Endothelial cell of umbilical vein (primary cell): ENCODE results near the gene MLIP. TPM values are rescaled to one million over a fixed set of nuclear protein-coding genes. Genes with fewer than 3 reads are reported as not detected.

Experiments used
- BruUV-seq: library from RNA; stranded (reverse); fragments of 400-500 nt; replicated peaks from 2 replicates; lab custom pipeline; 2021; lab: Mats Ljungman, UMichigan
- CTCF ChIA-PET: fragments of 300-600, 350-600 bp; sonication (Branson Sonifier 250); formaldehyde crosslinking; loops from one replicate; lab custom pipeline; 2021; ENCODE audit warnings: antibody characterized with exemption, inconsistent platforms; lab: Charles Lee
- POLR2A ChIA-PET: fragments of 300-600, 350-600 bp; sonication (Branson Sonifier 250); formaldehyde crosslinking; loops from one replicate; lab custom pipeline; 2021; ENCODE audit warnings: antibody characterized with exemption, inconsistent platforms; lab: Charles Lee
- DNase-seq: peaks from one replicate; pipeline ENCODE4 v3.0.0-alpha.2; 2011; ENCODE audit warnings: low read depth, low spot score
- FAIRE-seq: peaks from 2 replicates; lab custom pipeline; 2011; peaks lifted over from hg19 to GRCh38; lab: Jason Lieb, UNC
- H2AFZ ChIP-seq: 2 replicates; pipeline ENCODE4 v1.6.0; 2012; ENCODE audit warnings: low read depth, low read length, control low read depth, inconsistent platforms
- H3K27ac ChIP-seq: 2 replicates; pipeline ENCODE4 v1.5.1; 2011; ENCODE audit warnings: low read depth, mild to moderate bottlenecking, control low read depth, low read length, moderate library complexity; ENCODE audit not compliant: insufficient read depth
- H3K27me3 ChIP-seq, 2 experiments: 2 replicates each; pipeline versions ENCODE4 v1.6.0 to v1.6.1; 2011; ENCODE audit warnings: low read length in 2 of 2, mixed read lengths in 1 of 2; ENCODE audit not compliant: control insufficient read depth in 2 of 2, insufficient read depth in 2 of 2
- H3K36me3 ChIP-seq, 2 experiments: 2 replicates in 1 of 2; 3 replicates in 1 of 2; pipeline ENCODE4 v1.5.1; 2011; ENCODE audit warnings: low read length in 2 of 2, mild to moderate bottlenecking in 1 of 2, moderate library complexity in 1 of 2; ENCODE audit not compliant: control insufficient read depth in 2 of 2, insufficient read depth in 2 of 2; ENCODE audit errors: extremely low read depth in 1 of 2
- H3K4me1 ChIP-seq: 3 replicates; pipeline ENCODE4 v1.5.1; 2011; ENCODE audit warnings: mild to moderate bottlenecking, low read length; ENCODE audit not compliant: control insufficient read depth, insufficient read depth; ENCODE audit errors: extremely low read depth
- H3K4me2 ChIP-seq: 2 replicates; pipeline ENCODE4 v1.6.1; 2011; ENCODE audit warnings: low read length, control low read depth, mixed read lengths; ENCODE audit not compliant: insufficient read depth
- H3K4me3 ChIP-seq, 3 experiments: fragments of 200-600 bp in 1 of 3; sonication (generic), shearing (Covaris generic) in 1 of 3; replicated peaks in 1 of 3; 2 replicates each; pipeline ENCODE4 v1.5.1; 2011 to 2016; ENCODE audit warnings: control low read depth in 3 of 3, low read length in 3 of 3, mild to moderate bottlenecking in 2 of 3, inconsistent platforms in 1 of 3, low read depth in 1 of 3, moderate library complexity in 1 of 3; ENCODE audit not compliant: insufficient read depth in 1 of 3
- H3K79me2 ChIP-seq: 2 replicates; pipeline ENCODE4 v1.6.0; 2012; ENCODE audit warnings: low read length, inconsistent platforms; ENCODE audit not compliant: control insufficient read depth, insufficient read depth
- H3K9ac ChIP-seq: replicated peaks from 2 replicates; pipeline ENCODE3; 2011; ENCODE audit warnings: low read length, control low read depth; ENCODE audit not compliant: insufficient read depth; ENCODE audit errors: extremely low read depth
- H3K9me1 ChIP-seq: replicated peaks from 3 replicates; pipeline ENCODE4 v1.6.0; 2011; ENCODE audit warnings: mild to moderate bottlenecking, low read length; ENCODE audit not compliant: control insufficient read depth, insufficient read depth; ENCODE audit errors: extremely low read depth
- H3K9me3 ChIP-seq: replicated peaks from 2 replicates; pipeline ENCODE4 v1.5.1; 2012; ENCODE audit warnings: low read length, inconsistent platforms; ENCODE audit not compliant: control insufficient read depth, insufficient read depth
- H4K20me1 ChIP-seq: replicated peaks from 2 replicates; pipeline ENCODE3; 2011; ENCODE audit warnings: mild to moderate bottlenecking, low read length; ENCODE audit not compliant: control insufficient read depth, insufficient read depth; ENCODE audit errors: extremely low read depth
- CTCF ChIP-seq, 2 donors: IDR thresholded peaks; 1 replicate in 1 of 2; 2 replicates in 1 of 2; pipeline ENCODE4 v1.5.1; 2011; ENCODE audit warnings: low read length in 2 of 2, mild to moderate bottlenecking in 2 of 2, moderate library complexity in 2 of 2, control low read depth in 1 of 2, inconsistent platforms in 1 of 2, low read depth in 1 of 2; ENCODE audit not compliant: insufficient read depth in 1 of 2; ENCODE audit errors: extremely low read depth in 1 of 2
- EZH2 ChIP-seq: IDR thresholded peaks from 2 replicates; pipeline ENCODE4 v1.6.1; 2012; ENCODE audit warnings: borderline replicate concordance, low read depth, mild to moderate bottlenecking, moderate library complexity, low read length, inconsistent platforms; ENCODE audit not compliant: severe bottlenecking
- FOS ChIP-seq: IDR thresholded peaks from 2 replicates; pipeline ENCODE4 v1.6.1; 2011; ENCODE audit warnings: mild to moderate bottlenecking, low read length, moderate library complexity, borderline replicate concordance; ENCODE audit not compliant: insufficient read depth
- GATA2 ChIP-seq: IDR thresholded peaks from 2 replicates; pipeline ENCODE4 v1.7.0; 2011; ENCODE audit warnings: low read depth, mild to moderate bottlenecking, moderate library complexity, mixed read lengths, low read length; ENCODE audit not compliant: insufficient read length, insufficient read depth
- JUN ChIP-seq: IDR thresholded peaks from 2 replicates; pipeline ENCODE4 v1.6.1; 2011; ENCODE audit warnings: borderline replicate concordance, low read depth; ENCODE audit not compliant: insufficient read length, insufficient read depth
- MAX ChIP-seq: IDR thresholded peaks from 2 replicates; pipeline ENCODE4 v1.6.1; 2011; ENCODE audit not compliant: insufficient read depth, insufficient read length
- MYC ChIP-seq: IDR thresholded peaks from one replicate; pipeline ENCODE4 v1.6.1; 2011; ENCODE audit warnings: mild to moderate bottlenecking, low read depth, low read length
- POLR2A ChIP-seq: IDR thresholded peaks from 2 replicates; pipeline ENCODE4 v1.6.1; 2012; ENCODE audit warnings: low read depth, mild to moderate bottlenecking, control low read depth, low read length
- POLR2AphosphoS5 ChIP-seq: IDR thresholded peaks from 2 replicates; pipeline ENCODE4 v1.6.1; 2012; ENCODE audit warnings: low read depth, mild to moderate bottlenecking, control low read depth, low read length, moderate library complexity; ENCODE audit not compliant: insufficient read depth
- dilution Hi-C: fragments of 300-500 bp; cut with MboI; formaldehyde crosslinking; loops from one replicate; pipeline ENCODE4 v1.15.0; 2019; ENCODE audit warnings: low sequenced_read_pairs; ENCODE audit not compliant: extremely low pct_ligation_motif_present
- intact Hi-C: fragments of 100-400 bp; cut with micrococcal nuclease; formaldehyde crosslinking; loops from one replicate; pipeline ENCODE4 v1.10.0; 2022
- polyA plus RNA-seq, 4 experiments: library from polyadenylated mRNA; depleted of rRNA in 3 of 4; stranded (reverse) in 3 of 4; unstranded in 1 of 4; fragments of >200 nt; gene quantifications; 2 replicates each; pipeline versions ENCODE4 v1.2.1 to v1.2.3, GENCODE V29; 2011 to 2012; ENCODE audit warnings: missing spikeins in 1 of 4
- total RNA-seq: library from RNA; stranded (reverse); gene quantifications from 2 replicates; pipeline ENCODE4 v1.2.3, GENCODE V29; 2021

Gene MLIP
- total and polyA plus RNA-seq, 2 donors (not counting 3 experiments of a cell fraction or from before 2014, with no cell fraction given): 4.1 to 11.6 TPM

- no peak for TF ChIP-seq JUN
- POLR2A ChIA-PET: no interaction called here
- CTCF ChIA-PET: interaction anchor here (1.4 to 2.0 kb wide), 2 partner anchors 12 to 27 kb away, joined by 3 to 7 read pairs; no protein-coding TSS in a partner anchor
- no peak overlapping the region for H3K9ac ChIP-seq
- DNase-seq: no peak
- H3K4me3 ChIP-seq: no peak overlapping the region
- H3K9me1 ChIP-seq: no peaks in the 10 kb centered on the region
- no peaks in the 10 kb centered on the region for H4K20me1 ChIP-seq
- no peak overlapping the region for H3K4me2 ChIP-seq
- no peak overlapping the region for H3K27ac ChIP-seq
- H3K36me3 ChIP-seq: no peaks in the 10 kb centered on the region
- TSS peak; percentile 84 for BruUV-seq
- H3K79me2 ChIP-seq: no peaks in the 10 kb centered on the region
- FAIRE-seq: no peak
- no peaks in the 10 kb centered on the region for H3K27me3 ChIP-seq
- intact Hi-C loops: no loop called here
- H3K4me1 ChIP-seq: peaks cover 6% of the 10 kb centered on the region
- H2AFZ ChIP-seq: no peak overlapping the region
- H3K9me3 ChIP-seq: no peaks in the 10 kb centered on the region
- dilution Hi-C loops: no loop called here
Observed at GRCh38 chr6:54072635-54073313, 38.5 kb upstream of the MLIP start.

- H3K9ac ChIP-seq: no peak overlapping the region
- peaks cover 6% of the 10 kb centered on the region for H3K4me1 ChIP-seq
- no peak overlapping the region for H3K27ac ChIP-seq
- TF ChIP-seq POLR2AphosphoS5 (no peak), EZH2 (no peak), MYC (no peak), FOS (no peak), POLR2A (no peak), CTCF (IDR thresholded peaks at IDR 0.05; ENCODE audit: extremely low read depth in 1 of 2, insufficient read depth in 1 of 2, low read depth in 1 of 2, low read length in 2 of 2) (no peak), GATA2 (no peak), MAX (no peak), JUN (no peak)
- no peak overlapping the region for H3K4me2 ChIP-seq
- no peak for FAIRE-seq
- H3K27me3 ChIP-seq: no peaks in the 10 kb centered on the region
- no peaks in the 10 kb centered on the region for H4K20me1 ChIP-seq
- DNase-seq: no peak
- ChIA-PET POLR2A (no interaction called here), CTCF (no interaction called here)
- H3K79me2 ChIP-seq: no peaks in the 10 kb centered on the region
- intact Hi-C loops (no loop called here), dilution Hi-C loops (no loop called here)
- no peaks in the 10 kb centered on the region for H3K9me3 ChIP-seq
- no peak overlapping the region for H2AFZ ChIP-seq
- H3K36me3 ChIP-seq: no peaks in the 10 kb centered on the region
- H3K9me1 ChIP-seq: no peaks in the 10 kb centered on the region
- H3K4me3 ChIP-seq: no peak overlapping the region
- BruUV-seq: no TSS peak
Observed at GRCh38 chr6:54073487-54073886, 37.8 kb upstream of the MLIP start.
